H9 (cell line): ENCODE data around the gene ARRDC1. TPM values are rescaled to one million over a fixed set of nuclear protein-coding genes. Genes with fewer than 3 reads are reported as not detected.
"Not testable (repeated sequence)": the region's sequence is repeated elsewhere in the genome, so short reads cannot be mapped to it uniquely, and the experiment has no call there.

ENCODE experiments used
- DNase-seq: peaks from one replicate; pipeline ENCODE4 v3.0.0-alpha.2; 2017
- H2AFZ ChIP-seq: one replicate; pipeline ENCODE4 v1.6.1; 2013; ENCODE audit warnings: mild to moderate bottlenecking, low read length, control low read depth, moderate library complexity
- H2AK5ac ChIP-seq: 2 replicates; pipeline ENCODE4 v1.6.1; 2013; ENCODE audit warnings: low read length, control low read depth, mixed read lengths; ENCODE audit not compliant: insufficient read length
- H2BK120ac ChIP-seq: one replicate; pipeline ENCODE4 v1.6.1; 2013; ENCODE audit warnings: low read depth, mild to moderate bottlenecking, low read length, control low read depth, inconsistent platforms; ENCODE audit not compliant: poor library complexity, severe bottlenecking
- H2BK12ac ChIP-seq: 2 replicates; pipeline ENCODE4 v1.6.1; 2013; ENCODE audit warnings: low read length, control low read depth, mixed read lengths, low read depth; ENCODE audit not compliant: insufficient read length
- H2BK15ac ChIP-seq: 2 replicates; pipeline ENCODE4 v1.6.1; 2013; ENCODE audit warnings: low read depth, low read length, control low read depth
- H2BK20ac ChIP-seq: one replicate; pipeline ENCODE4 v1.6.1; 2013; ENCODE audit warnings: low read depth, mild to moderate bottlenecking, low read length, control low read depth, inconsistent platforms; ENCODE audit not compliant: poor library complexity, severe bottlenecking
- H2BK5ac ChIP-seq: 2 replicates; pipeline ENCODE4 v1.6.1; 2013; ENCODE audit warnings: low read length, control low read depth, mixed read lengths; ENCODE audit not compliant: insufficient read length
- H3K14ac ChIP-seq: 2 replicates; pipeline ENCODE4 v1.6.1; 2013; ENCODE audit warnings: low read length, control low read depth; ENCODE audit not compliant: insufficient read depth
- H3K18ac ChIP-seq: 2 replicates; pipeline ENCODE4 v1.6.1; 2013; ENCODE audit warnings: low read depth, mild to moderate bottlenecking, mixed read lengths, low read length, control low read depth; ENCODE audit not compliant: insufficient read length
- H3K23ac ChIP-seq: 2 replicates; pipeline ENCODE4 v1.6.1; 2013; ENCODE audit warnings: low read length, control low read depth, mixed read lengths, low read depth; ENCODE audit not compliant: insufficient read length
- H3K23me2 ChIP-seq: 2 replicates; pipeline ENCODE4 v1.6.1; 2013; ENCODE audit warnings: low read depth, mild to moderate bottlenecking, mixed read lengths, low read length, control low read depth; ENCODE audit not compliant: insufficient read length, poor library complexity, severe bottlenecking
- H3K27ac ChIP-seq: 2 replicates; pipeline ENCODE4 v1.5.1; 2013; ENCODE audit warnings: low read length, control low read depth, mixed read lengths, low read depth; ENCODE audit not compliant: insufficient read length
- H3K27me3 ChIP-seq: 2 replicates; pipeline ENCODE4 v1.6.1; 2013; ENCODE audit warnings: low read length, control low read depth, inconsistent platforms; ENCODE audit not compliant: insufficient read depth
- H3K4ac ChIP-seq: 2 replicates; pipeline ENCODE4 v1.6.1; 2013; ENCODE audit warnings: low read depth, mild to moderate bottlenecking, control low read depth, inconsistent platforms, low read length, moderate library complexity
- H3K4me1 ChIP-seq: 2 replicates; pipeline ENCODE4 v1.6.1; 2013; ENCODE audit warnings: low read length, control low read depth, inconsistent platforms; ENCODE audit not compliant: insufficient read depth
- H3K4me2 ChIP-seq: 2 replicates; pipeline ENCODE4 v1.6.1; 2013; ENCODE audit warnings: low read length, control low read depth, mixed read lengths; ENCODE audit not compliant: insufficient read length, insufficient read depth
- H3K56ac ChIP-seq: 2 replicates; pipeline ENCODE4 v1.6.1; 2013; ENCODE audit warnings: low read depth, mild to moderate bottlenecking, mixed read lengths, low read length, control low read depth; ENCODE audit not compliant: insufficient read length
- H3K79me1 ChIP-seq: 2 replicates; pipeline ENCODE4 v1.6.1; 2013; ENCODE audit warnings: low read depth, mild to moderate bottlenecking, moderate library complexity, low read length, control low read depth, inconsistent platforms; ENCODE audit not compliant: insufficient read depth, poor library complexity, severe bottlenecking
- H3K79me2 ChIP-seq: 2 replicates; pipeline ENCODE4 v1.6.1; 2013; ENCODE audit warnings: low read length, control low read depth, inconsistent platforms; ENCODE audit not compliant: insufficient read depth
- H3K9ac ChIP-seq: 2 replicates; pipeline ENCODE4 v1.6.1; 2013; ENCODE audit warnings: low read length, control low read depth, mixed read lengths; ENCODE audit not compliant: insufficient read length; ENCODE audit errors: extremely low read depth
- H3K9me3 ChIP-seq: one replicate; pipeline ENCODE4 v1.6.1; 2013; ENCODE audit warnings: low read depth, low read length, inconsistent platforms; ENCODE audit not compliant: control insufficient read depth
- H3T11ph ChIP-seq: one replicate; pipeline ENCODE4 v1.6.1; 2013; ENCODE audit warnings: mild to moderate bottlenecking, low read length, control low read depth, inconsistent platforms
- H4K20me1 ChIP-seq: one replicate; pipeline ENCODE4 v1.6.1; 2013; ENCODE audit not compliant: control insufficient read depth, insufficient read length, insufficient read depth
- H4K5ac ChIP-seq: 2 replicates; pipeline ENCODE4 v1.6.1; 2013; ENCODE audit warnings: low read depth, mild to moderate bottlenecking, mixed read lengths, low read length, control low read depth; ENCODE audit not compliant: insufficient read length
- H4K8ac ChIP-seq: replicated peaks from 2 replicates; pipeline ENCODE4 v1.6.1; 2013; ENCODE audit warnings: low read length, control low read depth, mixed read lengths, low read depth; ENCODE audit not compliant: insufficient read length
- H4K91ac ChIP-seq: 2 replicates; pipeline ENCODE4 v1.6.1; 2013; ENCODE audit warnings: low read depth, mild to moderate bottlenecking, moderate library complexity, mixed read lengths, low read length, control low read depth; ENCODE audit not compliant: insufficient read length
- H3K27ac Mint-ChIP-seq, 3 experiments: 2 replicates in 2 of 3; 3 replicates in 1 of 3; pipeline ENCODE4 v1.8.0; 2020 to 2021; ENCODE audit warnings: mixed read lengths in 3 of 3, mild to moderate bottlenecking in 1 of 3, moderate library complexity in 1 of 3
- H3K27me3 Mint-ChIP-seq: 2 replicates; pipeline ENCODE4 v1.8.0; 2021; ENCODE audit warnings: low read depth, mild to moderate bottlenecking, moderate library complexity, mixed read lengths
- H3K36me3 Mint-ChIP-seq, 3 experiments: 2 replicates in 2 of 3; 3 replicates in 1 of 3; pipeline ENCODE4 v1.8.0; 2020 to 2021; ENCODE audit warnings: low read depth in 3 of 3, mixed read lengths in 3 of 3; ENCODE audit not compliant: insufficient read depth in 1 of 3
- H3K4me1 Mint-ChIP-seq, 2 experiments: 2 replicates each; pipeline ENCODE4 v1.8.0; 2020; ENCODE audit warnings: mixed read lengths in 2 of 2
- H3K4me3 Mint-ChIP-seq, 2 experiments: 2 replicates in 1 of 2; 3 replicates in 1 of 2; pipeline ENCODE4 v1.8.0; 2020 to 2021; ENCODE audit warnings: mild to moderate bottlenecking in 2 of 2, mixed read lengths in 2 of 2, moderate library complexity in 1 of 2
- H3K9me3 Mint-ChIP-seq, 2 experiments: 2 replicates in 1 of 2; 3 replicates in 1 of 2; pipeline ENCODE4 v1.8.0; 2020; ENCODE audit warnings: mild to moderate bottlenecking in 2 of 2, mixed read lengths in 2 of 2, moderate library complexity in 1 of 2
- CTCF ChIP-seq: fragments of 200-600 bp; sonication (generic); conservative IDR thresholded peaks from 3 replicates; pipeline ENCODE4 v1.8.0; 2021; ENCODE audit warnings: antibody characterized with exemption, mild to moderate bottlenecking
- WGBS: extraction: QIAGEN DNeasy Blood & Tissue Kit; methylation state at CpG from one replicate; pipeline ENCODE4 v1.1.7; 2013; ENCODE audit warnings: missing lambda C conversion rate, low lambda C conversion rate, mixed read lengths; ENCODE audit not compliant: insufficient read length; ENCODE audit errors: extremely low coverage; 5-methylcytosine and 5-hydroxymethylcytosine counted together
- total RNA-seq: library from RNA; stranded (reverse); gene quantifications from 2 replicates; pipeline ENCODE4 v1.2.1, GENCODE V29; 2021

Gene ARRDC1
- total RNA-seq, 1 experiment from 2014 or later: 34.4 TPM

GRCh38 chr9:137626464-137626863, 21.0 kb downstream of the ARRDC1 start:
- Histone ChIP-seq H3K23ac (no peak overlapping the region), H3K27ac (no peak overlapping the region)

DNA sequence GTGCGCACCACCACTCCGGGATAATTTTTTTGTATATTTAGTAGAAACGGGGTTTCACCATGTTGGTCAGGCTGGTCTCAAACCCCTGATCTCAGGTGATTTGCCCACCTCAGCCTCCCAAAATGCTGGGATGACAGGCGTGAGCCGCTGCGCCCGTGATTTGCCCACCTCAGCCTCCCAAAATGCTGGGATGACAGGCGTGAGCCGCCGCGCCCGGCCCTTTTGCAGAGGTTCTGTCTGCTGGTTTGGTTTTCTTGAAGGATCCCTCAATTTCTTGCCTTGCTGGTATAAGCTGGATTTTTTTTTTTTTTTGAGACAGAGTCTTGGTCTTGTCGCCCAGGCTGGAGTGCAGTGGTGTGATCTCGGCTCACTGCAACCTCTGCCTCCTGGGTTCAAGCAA, 21.9 kb downstream of the ARRDC1 start:
- H3K56ac ChIP-seq, H2BK20ac ChIP-seq, H3K14ac ChIP-seq, H3K4me3 Mint-ChIP-seq, H3K4me2 ChIP-seq, DNase-seq, H2BK120ac ChIP-seq, H3K9ac ChIP-seq, H3K18ac ChIP-seq, H3K23me2 ChIP-seq, H3K4me1 ChIP-seq, H4K5ac ChIP-seq, H3K9me3 Mint-ChIP-seq, H4K20me1 ChIP-seq, H3K27me3 Mint-ChIP-seq, H3K27me3 ChIP-seq, H3T11ph ChIP-seq, H3K23ac ChIP-seq, H2BK15ac ChIP-seq, H4K91ac ChIP-seq, H3K79me1 ChIP-seq, H3K27ac ChIP-seq, H2BK5ac ChIP-seq, H3K9me3 ChIP-seq, H3K4ac ChIP-seq, H2AK5ac ChIP-seq, H2AFZ ChIP-seq, H2BK12ac ChIP-seq, H4K8ac ChIP-seq: not testable (repeated sequence)
- Mint-ChIP-seq H3K27ac (peak overlapping the region in 1 of 3 experiments; percentile 63; a peak in 1 of 7 replicates), H3K36me3 (peaks cover 9 to 18% (median 11%) of the 10 kb centered on the region in 3 experiments; a peak in 6 of 7 replicates), H3K4me1 (peaks cover 22 to 38% of the 10 kb centered on the region in 2 experiments)
- no CpG with 5 or more reads among the region's 14 CpGs for WGBS
- peaks cover 72% of the 10 kb centered on the region for H3K79me2 ChIP-seq

More at GRCh38 chr9:137626464-137626863, 21.0 kb downstream of the ARRDC1 start:
- H2BK12ac ChIP-seq: no peak overlapping the region
- H3K4me2 ChIP-seq: no peak overlapping the region
- H3K27me3 Mint-ChIP-seq: no peaks in the 10 kb centered on the region
- TF ChIP-seq CTCF: no peak
- H4K20me1 ChIP-seq: no peaks in the 10 kb centered on the region
- H4K5ac ChIP-seq: no peak overlapping the region
- H2AK5ac ChIP-seq: no peak overlapping the region
- DNase-seq: no peak
- H3K79me2 ChIP-seq: peaks cover 66% of the 10 kb centered on the region
- peaks cover 4% of the 10 kb centered on the region; the same call in 1 of the 2 replicates for H3K4me1 ChIP-seq
- H2BK20ac ChIP-seq: no peak overlapping the region
- H3K14ac ChIP-seq: no peak overlapping the region
- peak overlapping the region in 1 of 3 experiments; percentile 54; a peak in 1 of 7 replicates for H3K27ac Mint-ChIP-seq
- peaks cover 6% of the 10 kb centered on the region for H3K79me1 ChIP-seq
- H3K27me3 ChIP-seq: no peaks in the 10 kb centered on the region
- no peak overlapping the region for H3K56ac ChIP-seq
- H4K91ac ChIP-seq: no peak overlapping the region
- H3T11ph ChIP-seq: no peak overlapping the region
- no peak overlapping the region for H2BK120ac ChIP-seq
- no peak overlapping the region for H4K8ac ChIP-seq
- no peak overlapping the region for H2AFZ ChIP-seq
- H2BK15ac ChIP-seq: no peak overlapping the region
- H3K4me1 Mint-ChIP-seq: peaks cover 14 to 34% of the 10 kb centered on the region in 2 experiments
- no peaks in the 10 kb centered on the region for H3K9me3 Mint-ChIP-seq
- H3K9ac ChIP-seq: no peak overlapping the region
- H3K18ac ChIP-seq: no peak overlapping the region
- no peaks in the 10 kb centered on the region for H3K9me3 ChIP-seq
- no peak overlapping the region for H2BK5ac ChIP-seq
- WGBS: no CpG with 5 or more reads among the region's 4 CpGs
- peaks cover 13 to 22% (median 15%) of the 10 kb centered on the region in 3 experiments; a peak in 6 of 7 replicates for H3K36me3 Mint-ChIP-seq
- H3K4me3 Mint-ChIP-seq: no peak overlapping the region
- H3K4ac ChIP-seq: no peak overlapping the region
- H3K23me2 ChIP-seq: no peaks in the 10 kb centered on the region
